ENCODE measurements around the gene MAMDC4.

MAMDC4 gene

GRCh38 chr9:136849960-136850865 lies 1.9 kb upstream of the MAMDC4 start:
- no peak for DNase-seq

- DNase-seq: no peak
Measured at GRCh38 chr9:136850866-136851775, 1.0 kb upstream of the MAMDC4 start.

GRCh38 chr9:136852664-136853595 lies 784 bp downstream of the MAMDC4 start:
- DNase-seq: peak; percentile 5

- peak; percentile 9 for DNase-seq
Measured at GRCh38 chr9:136853596-136854112, 1.5 kb downstream of the MAMDC4 start.

GRCh38 chr9:136854113-136854841 lies 2.1 kb downstream of the MAMDC4 start:
- no peak for DNase-seq

- no peak for DNase-seq
Measured at GRCh38 chr9:136854842-136855460, 2.8 kb downstream of the MAMDC4 start.

GRCh38 chr9:136855461-136856078 lies 3.4 kb downstream of the MAMDC4 start:
- no peak for DNase-seq

- DNase-seq: peak; percentile 3
Measured at GRCh38 chr9:136856079-136856476, 3.9 kb downstream of the MAMDC4 start.

- DNase-seq: peak; percentile 4
Measured at GRCh38 chr9:136856541-136857141, 4.5 kb downstream of the MAMDC4 start.

- DNase-seq: peak; percentile 3
Measured at GRCh38 chr9:136857166-136857565, 5.0 kb downstream of the MAMDC4 start.

- DNase-seq: peak; percentile 20
Measured at GRCh38 chr9:136857581-136858412, 5.7 kb downstream of the MAMDC4 start.

- no peak for DNase-seq
Measured at GRCh38 chr9:136858452-136858843, 6.3 kb downstream of the MAMDC4 start.

- peak; percentile 9 for DNase-seq
Measured at GRCh38 chr9:136858844-136859757, 7.0 kb downstream of the MAMDC4 start.

- no peak for DNase-seq
Measured at GRCh38 chr9:136860529-136860928, 8.4 kb downstream of the MAMDC4 start.

- DNase-seq: peak; percentile 5
Measured at GRCh38 chr9:136860933-136861873, 9.1 kb downstream of the MAMDC4 start.

- DNase-seq: no peak
Measured at GRCh38 chr9:136861874-136862457, 9.8 kb downstream of the MAMDC4 start.
